HepG2 (cell line): ENCODE data around the gene MTIF2. TPM values are rescaled to one million over a fixed set of nuclear protein-coding genes. Genes with fewer than 3 reads are reported as not detected.

Source experiments
- AGO1 ChIP-seq: fragments of 200-400 bp; formaldehyde crosslinking; IDR thresholded peaks from 2 replicates; pipeline ENCODE4 v1.6.1; 2017; ENCODE audit warnings: mild to moderate bottlenecking, low read depth, low read length, moderate library complexity; ENCODE audit not compliant: poor library complexity, severe bottlenecking
- DR1 ChIP-seq: sonication (generic); formaldehyde crosslinking; IDR thresholded peaks from 2 replicates; pipeline ENCODE4 v1.8.0; 2021; ENCODE audit warnings: mild to moderate bottlenecking, missing genetic modification reagents, inconsistent platforms
- ELF3 ChIP-seq: IDR thresholded peaks from 2 replicates; pipeline ENCODE4 v1.6.1; 2016; ENCODE audit warnings: missing genetic modification reagents, missing compliant biosample characterization
- HMGXB4 ChIP-seq, 2 experiments: sonication (generic) in 1 of 2; formaldehyde crosslinking in 1 of 2; IDR thresholded peaks; 2 replicates each; pipeline versions ENCODE4 v1.4.0 to v1.6.1; 2018 to 2020; ENCODE audit warnings: missing genetic modification reagents in 2 of 2, borderline replicate concordance in 1 of 2, low read depth in 1 of 2, mild to moderate bottlenecking in 1 of 2, missing biosample characterization in 1 of 2
- KLF6 ChIP-seq: IDR thresholded peaks from 2 replicates; pipeline ENCODE4 v1.8.0; 2016; ENCODE audit warnings: missing biosample characterization, missing genetic modification reagents
- MNT ChIP-seq: fragments of 450-650 bp; IDR thresholded peaks from 2 replicates; pipeline ENCODE4 v1.6.1; 2016
- PCBP2 ChIP-seq: fragments of 200-400 bp; formaldehyde crosslinking; optimal IDR thresholded peaks from 2 replicates; pipeline ENCODE3; 2018; ENCODE audit warnings: low read length, low read depth; ENCODE audit not compliant: poor library complexity, severe bottlenecking
- PHF5A ChIP-seq: IDR thresholded peaks from one replicate; pipeline ENCODE4 v1.6.1; 2018; ENCODE audit warnings: low read depth, missing genetic modification reagents; ENCODE audit not compliant: unreplicated experiment
- TAF1 ChIP-seq: sonication (generic); formaldehyde crosslinking; IDR thresholded peaks from 2 replicates; pipeline ENCODE4 v1.4.0; 2020; ENCODE audit warnings: missing genetic modification reagents
- TEAD3 ChIP-seq: optimal IDR thresholded peaks from 2 replicates; pipeline ENCODE3; 2016; ENCODE audit warnings: borderline replicate concordance
- YEATS4 ChIP-seq: sonication (generic); formaldehyde crosslinking; IDR thresholded peaks from 2 replicates; pipeline ENCODE4 v1.4.0; 2020; ENCODE audit warnings: missing genetic modification reagents, borderline replicate concordance
- ZFP1 ChIP-seq: IDR thresholded peaks from 2 replicates; pipeline ENCODE4 v1.6.1; 2016
- ZHX1 ChIP-seq: sonication (generic); formaldehyde crosslinking; IDR thresholded peaks from 2 replicates; pipeline ENCODE4 v1.8.1; 2022; ENCODE audit warnings: low read depth, mild to moderate bottlenecking, missing genetic modification reagents
- ZNF598 ChIP-seq: sonication (generic); formaldehyde crosslinking; IDR thresholded peaks from 2 replicates; pipeline ENCODE4 v1.5.1; 2020; ENCODE audit warnings: mild to moderate bottlenecking, missing genetic modification reagents, borderline replicate concordance
- ZNF746 ChIP-seq: sonication (generic); formaldehyde crosslinking; IDR thresholded peaks from 2 replicates; pipeline ENCODE4 v1.8.0; 2022; ENCODE audit warnings: mild to moderate bottlenecking, missing genetic modification reagents
- ZSCAN31 ChIP-seq: sonication (generic); formaldehyde crosslinking; IDR thresholded peaks from 2 replicates; pipeline ENCODE4 v1.5.0; 2020; ENCODE audit warnings: low read depth, mild to moderate bottlenecking, missing genetic modification reagents
- polyA plus RNA-seq, 8 experiments: library from polyadenylated mRNA; depleted of rRNA in 3 of 8; stranded (reverse) in 7 of 8; unstranded in 1 of 8; fragments of >200 nt; fragmentation: Illumina TruSeq in 4 of 8; extraction: Trizol in 4 of 8; gene quantifications; 2 replicates each; pipeline versions ENCODE4 v1.2.1 to v1.2.3, GENCODE V29; 2011 to 2016; ENCODE audit warnings: low read depth in 4 of 8, missing spikeins in 1 of 8, mixed read lengths in 1 of 8; ENCODE audit not compliant: insufficient read depth in 1 of 8
- total RNA-seq, 5 experiments: library from RNA; depleted of rRNA; stranded (reverse); fragments of >200 nt; fragmentation: Illumina TruSeq; extraction: Trizol; gene quantifications; 2 replicates each; pipeline ENCODE4 v1.2.3, GENCODE V29; 2016; ENCODE audit warnings: low read depth in 1 of 5
- TF ChIP-seq, protein P1 (sequence below): sonication (generic); formaldehyde crosslinking; IDR thresholded peaks from 2 replicates; pipeline ENCODE4 v1.4.0; 2020; ENCODE audit warnings: missing genetic modification reagents
- TF ChIP-seq, protein P2 (sequence below): sonication (generic); formaldehyde crosslinking; conservative IDR thresholded peaks from 2 replicates; pipeline ENCODE4 v1.8.0; 2022; ENCODE audit warnings: low read depth, missing genetic modification reagents

The MTIF2 gene
- total and polyA plus RNA-seq, 2 of the 13 experiments (the other 11 are each of a cell fraction or from before 2014, with no cell fraction given) = 32.1 to 92.1 TPM

GRCh38 chr2:55282110-55282917 is 13.3 kb upstream of the MTIF2 start (continued):
- peak; percentile 93; the same call in 1 of the 2 replicates for TF ChIP-seq ZHX1
- TF ChIP-seq, protein P1, sequence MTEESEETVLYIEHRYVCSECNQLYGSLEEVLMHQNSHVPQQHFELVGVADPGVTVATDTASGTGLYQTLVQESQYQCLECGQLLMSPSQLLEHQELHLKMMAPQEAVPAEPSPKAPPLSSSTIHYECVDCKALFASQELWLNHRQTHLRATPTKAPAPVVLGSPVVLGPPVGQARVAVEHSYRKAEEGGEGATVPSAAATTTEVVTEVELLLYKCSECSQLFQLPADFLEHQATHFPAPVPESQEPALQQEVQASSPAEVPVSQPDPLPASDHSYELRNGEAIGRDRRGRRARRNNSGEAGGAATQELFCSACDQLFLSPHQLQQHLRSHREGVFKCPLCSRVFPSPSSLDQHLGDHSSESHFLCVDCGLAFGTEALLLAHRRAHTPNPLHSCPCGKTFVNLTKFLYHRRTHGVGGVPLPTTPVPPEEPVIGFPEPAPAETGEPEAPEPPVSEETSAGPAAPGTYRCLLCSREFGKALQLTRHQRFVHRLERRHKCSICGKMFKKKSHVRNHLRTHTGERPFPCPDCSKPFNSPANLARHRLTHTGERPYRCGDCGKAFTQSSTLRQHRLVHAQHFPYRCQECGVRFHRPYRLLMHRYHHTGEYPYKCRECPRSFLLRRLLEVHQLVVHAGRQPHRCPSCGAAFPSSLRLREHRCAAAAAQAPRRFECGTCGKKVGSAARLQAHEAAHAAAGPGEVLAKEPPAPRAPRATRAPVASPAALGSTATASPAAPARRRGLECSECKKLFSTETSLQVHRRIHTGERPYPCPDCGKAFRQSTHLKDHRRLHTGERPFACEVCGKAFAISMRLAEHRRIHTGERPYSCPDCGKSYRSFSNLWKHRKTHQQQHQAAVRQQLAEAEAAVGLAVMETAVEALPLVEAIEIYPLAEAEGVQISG (CRISPR knock-in tag) = peak; percentile 92
- peak; percentile 79 for TF ChIP-seq TEAD3 (CRISPR knock-in tag)
- TF ChIP-seq PCBP2 = no peak
- TF ChIP-seq, protein P2, sequence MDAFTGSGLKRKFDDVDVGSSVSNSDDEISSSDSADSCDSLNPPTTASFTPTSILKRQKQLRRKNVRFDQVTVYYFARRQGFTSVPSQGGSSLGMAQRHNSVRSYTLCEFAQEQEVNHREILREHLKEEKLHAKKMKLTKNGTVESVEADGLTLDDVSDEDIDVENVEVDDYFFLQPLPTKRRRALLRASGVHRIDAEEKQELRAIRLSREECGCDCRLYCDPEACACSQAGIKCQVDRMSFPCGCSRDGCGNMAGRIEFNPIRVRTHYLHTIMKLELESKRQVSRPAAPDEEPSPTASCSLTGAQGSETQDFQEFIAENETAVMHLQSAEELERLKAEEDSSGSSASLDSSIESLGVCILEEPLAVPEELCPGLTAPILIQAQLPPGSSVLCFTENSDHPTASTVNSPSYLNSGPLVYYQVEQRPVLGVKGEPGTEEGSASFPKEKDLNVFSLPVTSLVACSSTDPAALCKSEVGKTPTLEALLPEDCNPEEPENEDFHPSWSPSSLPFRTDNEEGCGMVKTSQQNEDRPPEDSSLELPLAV (CRISPR knock-in tag) = no peak
- TF ChIP-seq PHF5A (CRISPR knock-in tag) = no peak
- TF ChIP-seq HMGXB4 (CRISPR knock-in tag; IDR thresholded peaks at IDR 0.05; ENCODE audit: borderline replicate concordance in 1 of 2, low read depth in 1 of 2) = peak; percentile 93 to 97
- peak; percentile 61; the same call in 1 of the 2 replicates for TF ChIP-seq ZFP1 (CRISPR knock-in tag)
- TF ChIP-seq MNT = no peak
- peak; percentile 94; the same call in 1 of the 2 replicates for TF ChIP-seq KLF6 (CRISPR knock-in tag)
- TF ChIP-seq TAF1 (CRISPR knock-in tag) = peak; percentile 99
- TF ChIP-seq YEATS4 (CRISPR knock-in tag) = peak; percentile 97
- TF ChIP-seq AGO1 = peak; percentile 92
- peak; percentile 100 for TF ChIP-seq ZNF598
- peak; percentile 91 for TF ChIP-seq DR1 (CRISPR knock-in tag)
- 0 out of 2 replicates have a peak, but pooled peaks have one; percentile 52 for TF ChIP-seq ZNF746 (CRISPR knock-in tag)
- TF ChIP-seq ZSCAN31 = peak; percentile 74; the same call in 1 of the 2 replicates
- peak; percentile 94 for TF ChIP-seq ELF3 (CRISPR knock-in tag)
